Stomach (tissue), 9 donors: Measurements from ENCODE around the gene INS. TPM values are rescaled to one million over a fixed set of nuclear protein-coding genes. Genes with fewer than 3 reads are reported as not detected.

ENCODE experiments used
- DNase-seq, 2 donors: peaks; one replicate each; pipeline versions ENCODE4 v3.0.0 to v3.0.0-alpha.2; 2013 to 2019
- H3K27ac ChIP-seq, 5 donors: fragments of 200-600 bp in 4 of 5; sonication (generic) in 4 of 5; one replicate each; pipeline ENCODE4 v1.5.1; 2013 to 2019; ENCODE audit warnings: mild to moderate bottlenecking in 1 of 5, moderate library complexity in 1 of 5
- H3K27me3 ChIP-seq, 3 donors: fragments of 200-600 bp; sonication (generic); one replicate each; pipeline ENCODE4 v1.5.1; 2017 to 2019; ENCODE audit warnings: mixed run types in 1 of 3
- H3K36me3 ChIP-seq, 4 donors: fragments of 200-600 bp; sonication (generic); 1 replicate in 3 of 4; 2 replicates in 1 of 4; pipeline ENCODE4 v1.5.1; 2016 to 2019
- H3K4me1 ChIP-seq, 4 donors: fragments of 200-600 bp; sonication (generic); one replicate each; pipeline ENCODE4 v1.5.1; 2016 to 2019
- H3K4me3 ChIP-seq, 4 donors: fragments of 200-600 bp; sonication (generic) in 3 of 4; one replicate each; pipeline ENCODE4 v1.5.1; 2016 to 2019; ENCODE audit warnings: mild to moderate bottlenecking in 1 of 4
- H3K9me3 ChIP-seq, 4 donors: fragments of 200-600 bp; sonication (generic); one replicate each; pipeline ENCODE4 v1.5.1; 2016 to 2019
- EP300 ChIP-seq: sonication (generic); formaldehyde crosslinking; IDR thresholded peaks from one replicate; pipeline ENCODE4 v1.6.1; 2017; ENCODE audit warnings: antibody characterized with exemption
- POLR2A ChIP-seq, 4 donors: fragments of 450-650 bp; IDR thresholded peaks; one replicate each; pipeline ENCODE4 v1.6.1; 2016; ENCODE audit warnings: antibody characterized with exemption in 4 of 4, control low read depth in 2 of 4, mild to moderate bottlenecking in 1 of 4, moderate library complexity in 1 of 4
- POLR2AphosphoS5 ChIP-seq, 3 donors: sonication (generic); formaldehyde crosslinking; IDR thresholded peaks; one replicate each; pipeline ENCODE4 v1.6.1; 2016; ENCODE audit warnings: antibody characterized with exemption in 3 of 3
- WGBS, 5 donors: extraction: QIAGEN DNeasy Blood & Tissue Kit in 3 of 5; methylation state at CpG; one replicate each; pipeline versions ENCODE4 v1.1.5 to v1.1.7; 2013 to 2018; 5-methylcytosine and 5-hydroxymethylcytosine counted together
- intact Hi-C: fragments of 100-400 bp; cut with DNase I; formaldehyde crosslinking; loops from one replicate; pipeline ENCODE4 v1.15.1; 2023; ENCODE audit warnings: low total_unique reads
- polyA plus RNA-seq, 3 donors: library from polyadenylated mRNA; stranded (reverse); fragments of 200-250 nt; gene quantifications; one replicate each; pipeline ENCODE4 v1.2.3, GENCODE V29; 2013
- total RNA-seq, 5 donors: library from RNA; depleted of rRNA; stranded (reverse); fragments of >200 nt; gene quantifications; one replicate each; pipeline versions ENCODE4 v1.1.0 to v1.2.3, GENCODE V29; 2014 to 2016
- TF ChIP-seq, protein P1 (sequence below), 7 experiments: fragments of 450-650 bp in 4 of 7; fragments of 200-600 bp in 3 of 7; sonication (generic) in 3 of 7; IDR thresholded peaks; one replicate each; pipeline ENCODE4 v1.5.1; 2016 to 2019; ENCODE audit warnings: antibody characterized with exemption in 7 of 7, control low read depth in 2 of 7, mild to moderate bottlenecking in 1 of 7
- donor health status: healthy with polysubstance abuse.
- donor health status: Bipolar disorder and iron deficiency.
- donor health status: healthy.

The INS gene
- total and polyA plus RNA-seq, 8 donors = 7.2 to 37.6 TPM; not detected in 6

DNA sequence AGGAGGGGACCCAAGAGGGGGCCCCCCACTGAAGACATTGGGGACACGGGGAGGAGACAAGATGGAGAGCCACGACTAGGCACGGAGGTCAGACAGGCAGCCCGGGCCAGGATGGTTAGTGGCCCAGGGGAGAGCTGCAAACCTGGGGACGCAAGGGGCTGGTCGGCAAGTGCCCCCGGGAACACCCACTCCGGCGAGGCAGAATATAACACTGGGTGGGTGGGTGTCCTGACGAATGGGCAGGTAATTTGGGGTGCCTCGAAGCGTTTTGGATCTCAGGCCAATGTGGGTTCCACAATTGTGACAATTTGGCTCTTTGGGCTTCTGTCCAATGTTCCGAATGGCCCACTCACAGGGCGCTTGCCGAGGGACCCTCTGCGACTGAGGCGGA, 31.7 kb downstream of the INS start:
- intact Hi-C loops = no loop called here
- DNase-seq = no peak
- no peak for TF ChIP-seq EP300
- no peaks in the 10 kb centered on the region for H3K9me3 ChIP-seq
- no peak overlapping the region for H3K27ac ChIP-seq
- H3K4me3 ChIP-seq = no peak overlapping the region
- H3K4me1 ChIP-seq = no peaks in the 10 kb centered on the region
- WGBS, 5 donors = 88 to 95% (median 90%) methylated on average over 12 to 17 of the region's 17 CpGs
- H3K36me3 ChIP-seq = no peaks in the 10 kb centered on the region
- H3K27me3 ChIP-seq = peaks cover 0 to 67% (median 17%) of the 10 kb centered on the region in 3 donors

DNA sequence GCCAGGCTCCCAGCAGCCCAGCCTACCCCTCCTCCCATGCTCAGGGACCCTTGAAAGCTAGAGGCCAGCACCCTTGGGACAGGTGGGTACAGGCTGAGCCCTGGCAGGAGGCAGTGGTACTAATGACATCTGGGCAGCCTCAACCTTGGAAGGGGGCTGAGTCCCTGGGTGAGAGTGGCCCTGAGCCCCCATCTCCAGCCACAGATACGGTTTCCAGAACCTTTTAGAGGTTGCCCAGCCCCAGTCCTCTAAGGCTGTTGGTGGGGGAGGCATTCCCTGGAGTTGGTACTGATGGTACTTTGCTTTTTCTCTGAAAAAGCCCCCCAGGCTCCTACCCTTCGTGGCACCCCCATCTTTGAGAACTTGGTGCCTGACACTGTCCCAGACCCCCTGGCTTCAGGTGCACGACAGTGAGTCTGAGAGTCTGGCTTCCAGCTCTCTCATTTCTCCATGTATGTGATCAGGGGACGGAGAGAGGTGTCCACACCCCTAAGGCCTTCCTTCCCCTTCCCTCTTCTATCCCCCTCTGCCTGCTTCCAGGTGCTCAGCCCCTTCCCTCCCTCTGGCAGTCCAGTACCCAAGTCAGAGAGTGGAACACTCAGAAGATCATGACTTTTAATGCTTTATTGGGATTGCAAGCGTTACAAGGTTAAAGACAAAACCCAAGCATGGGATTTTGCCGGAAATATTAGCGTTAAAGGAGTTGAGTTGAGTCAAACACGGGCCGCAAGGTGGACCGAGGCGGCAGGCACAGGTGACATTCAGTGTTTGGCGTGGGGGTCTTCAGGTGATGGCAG, 32.3 kb downstream of the INS start:
- Histone ChIP-seq H3K27me3 (peaks cover 0 to 67% (median 11%) of the 10 kb centered on the region in 3 donors), H3K4me1 (no peaks in the 10 kb centered on the region), H3K27ac (no peak overlapping the region), H3K4me3 (no peak overlapping the region), H3K9me3 (no peaks in the 10 kb centered on the region), H3K36me3 (no peaks in the 10 kb centered on the region)
- DNase-seq = no peak
- WGBS, 5 donors = 74 to 83% (median 82%) methylated on average over 12 of the region's 12 CpGs
- intact Hi-C loops = no loop called here
- TF ChIP-seq POLR2A (IDR thresholded peaks at IDR 0.05) (no peak), EP300 (no peak), POLR2AphosphoS5 (IDR thresholded peaks at IDR 0.05) (no peak)
- TF ChIP-seq, protein P1, sequence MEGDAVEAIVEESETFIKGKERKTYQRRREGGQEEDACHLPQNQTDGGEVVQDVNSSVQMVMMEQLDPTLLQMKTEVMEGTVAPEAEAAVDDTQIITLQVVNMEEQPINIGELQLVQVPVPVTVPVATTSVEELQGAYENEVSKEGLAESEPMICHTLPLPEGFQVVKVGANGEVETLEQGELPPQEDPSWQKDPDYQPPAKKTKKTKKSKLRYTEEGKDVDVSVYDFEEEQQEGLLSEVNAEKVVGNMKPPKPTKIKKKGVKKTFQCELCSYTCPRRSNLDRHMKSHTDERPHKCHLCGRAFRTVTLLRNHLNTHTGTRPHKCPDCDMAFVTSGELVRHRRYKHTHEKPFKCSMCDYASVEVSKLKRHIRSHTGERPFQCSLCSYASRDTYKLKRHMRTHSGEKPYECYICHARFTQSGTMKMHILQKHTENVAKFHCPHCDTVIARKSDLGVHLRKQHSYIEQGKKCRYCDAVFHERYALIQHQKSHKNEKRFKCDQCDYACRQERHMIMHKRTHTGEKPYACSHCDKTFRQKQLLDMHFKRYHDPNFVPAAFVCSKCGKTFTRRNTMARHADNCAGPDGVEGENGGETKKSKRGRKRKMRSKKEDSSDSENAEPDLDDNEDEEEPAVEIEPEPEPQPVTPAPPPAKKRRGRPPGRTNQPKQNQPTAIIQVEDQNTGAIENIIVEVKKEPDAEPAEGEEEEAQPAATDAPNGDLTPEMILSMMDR (IDR thresholded peaks at IDR 0.05) = no peak

DNA sequence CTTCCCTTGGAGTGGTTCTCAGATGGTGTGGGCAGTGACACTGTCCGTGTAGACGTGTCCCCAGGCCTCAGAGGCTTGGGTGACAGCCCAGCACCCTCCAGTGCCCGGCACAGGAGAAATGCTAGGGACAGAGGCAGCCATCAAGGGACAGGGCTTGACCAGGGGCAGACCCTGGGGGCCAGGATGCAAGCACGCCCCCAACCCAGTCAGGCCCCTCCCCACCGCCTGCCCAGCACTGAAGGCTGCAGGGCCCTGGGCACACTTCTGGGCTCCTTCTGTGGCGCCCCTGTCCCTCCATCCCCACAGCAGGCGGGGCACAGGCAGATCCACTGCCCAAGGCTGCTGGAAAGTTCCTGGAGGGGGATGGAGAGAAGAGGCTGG, 32.9 kb downstream of the INS start:
- H3K27ac ChIP-seq = no peak overlapping the region
- H3K36me3 ChIP-seq = no peaks in the 10 kb centered on the region
- no peak overlapping the region for H3K4me3 ChIP-seq
- H3K9me3 ChIP-seq = no peaks in the 10 kb centered on the region
- TF ChIP-seq EP300 (no peak), POLR2A (IDR thresholded peaks at IDR 0.05) (no peak), POLR2AphosphoS5 (IDR thresholded peaks at IDR 0.05) (no peak)
- TF ChIP-seq, protein P1 (IDR thresholded peaks at IDR 0.05) = no peak
- peaks cover 0 to 67% (median 10%) of the 10 kb centered on the region in 3 donors for H3K27me3 ChIP-seq
- H3K4me1 ChIP-seq = no peaks in the 10 kb centered on the region
- 69 to 88% (median 83%) methylated on average over 3 to 7 of the region's 7 CpGs for WGBS, 5 donors
- intact Hi-C loops = no loop called here
- DNase-seq = no peak

DNA sequence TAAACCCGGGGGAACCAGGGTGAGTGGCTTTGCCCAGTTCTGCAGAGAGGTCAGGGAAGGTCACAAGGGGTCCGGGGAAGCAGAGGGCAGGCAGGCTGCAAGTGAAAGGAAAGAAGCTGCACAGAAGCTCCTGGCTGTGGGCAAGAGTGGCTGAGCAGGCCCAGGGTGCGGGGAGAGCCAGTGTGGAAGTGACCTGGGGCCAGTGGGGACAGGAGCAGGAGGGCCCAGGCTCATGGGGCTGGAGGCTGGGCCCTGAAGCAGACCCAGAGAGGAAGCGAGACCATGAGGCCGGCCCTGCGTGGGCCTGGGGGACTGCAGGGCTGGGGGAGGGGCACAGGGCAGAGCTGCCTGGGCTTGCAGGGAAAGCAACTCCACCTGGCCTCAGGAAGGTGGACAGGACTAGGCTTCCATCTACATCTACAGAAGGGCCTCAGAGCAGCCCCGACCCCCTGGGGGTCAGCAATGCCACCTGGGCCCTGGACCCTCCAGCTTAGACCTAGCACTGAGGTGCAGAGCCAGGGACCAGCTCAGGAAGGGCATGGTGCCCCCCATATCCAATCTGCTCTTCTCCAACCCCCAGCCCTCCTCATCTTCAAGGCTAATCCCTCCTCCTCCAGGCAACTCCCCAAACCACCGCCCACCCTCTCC, 33.4 kb downstream of the INS start:
- no peak overlapping the region for H3K4me3 ChIP-seq
- no peaks in the 10 kb centered on the region for H3K36me3 ChIP-seq
- H3K27me3 ChIP-seq = peaks cover 0 to 67% (median 5%) of the 10 kb centered on the region in 3 donors
- no peak for DNase-seq
- H3K9me3 ChIP-seq = no peaks in the 10 kb centered on the region
- H3K4me1 ChIP-seq = peaks cover 0 to 2% (median 2%) of the 10 kb centered on the region in 4 donors
- intact Hi-C loops = no loop called here
- TF ChIP-seq EP300 (no peak), POLR2A (IDR thresholded peaks at IDR 0.05) (no peak), POLR2AphosphoS5 (IDR thresholded peaks at IDR 0.05) (no peak)
- TF ChIP-seq, protein P1 (IDR thresholded peaks at IDR 0.05) = no peak
- no peak overlapping the region for H3K27ac ChIP-seq
- WGBS, 5 donors = 71 to 76% (median 71%) methylated on average over 6 to 8 of the region's 8 CpGs
